HG03342 (cell line): ENCODE measurements around the gene EMX2.
"Not testable (repeated sequence)": the region's sequence is repeated elsewhere in the genome, so short reads cannot be mapped to it uniquely, and the experiment has no call there.

Source experiments
- ATAC-seq: cut with Tn5 transposase; IDR thresholded peaks from one replicate; pipeline ENCODE4 v1.9.1; 2021; ENCODE audit warnings: mild to moderate bottlenecking, moderate library complexity; ENCODE audit not compliant: unreplicated experiment

EMX2 gene

DNA sequence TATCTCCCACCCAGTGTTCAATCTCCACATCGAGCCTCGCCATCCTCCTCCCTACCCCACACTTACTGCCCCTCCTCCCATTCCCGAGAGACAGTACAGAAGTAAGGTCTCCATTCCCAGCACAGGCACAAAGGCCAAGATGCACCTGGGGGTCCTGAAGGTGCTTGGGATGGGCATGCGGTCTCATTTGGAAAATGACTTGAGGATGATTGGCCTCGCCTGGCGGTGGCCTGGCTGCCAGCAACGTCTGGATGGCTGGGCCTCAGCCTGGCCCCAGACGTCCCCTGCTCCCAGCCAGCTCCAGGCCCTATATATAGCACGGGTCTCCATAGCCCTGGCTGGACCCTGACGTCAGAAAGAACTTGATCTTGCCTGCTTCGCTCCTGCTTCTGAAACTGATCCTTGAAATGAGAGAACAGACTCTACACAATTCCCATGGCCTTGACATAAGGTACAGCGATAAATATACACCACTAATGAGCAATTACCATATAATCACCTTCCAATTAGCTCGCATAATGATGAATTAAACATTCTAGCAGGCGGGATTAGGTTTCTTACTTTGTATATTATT is 11.8 kb downstream of the EMX2 start:
- ATAC-seq: no peak

- ATAC-seq: no peak
Observed at GRCh38 chr10:117555017-117555416, 12.5 kb downstream of the EMX2 start.

DNA sequence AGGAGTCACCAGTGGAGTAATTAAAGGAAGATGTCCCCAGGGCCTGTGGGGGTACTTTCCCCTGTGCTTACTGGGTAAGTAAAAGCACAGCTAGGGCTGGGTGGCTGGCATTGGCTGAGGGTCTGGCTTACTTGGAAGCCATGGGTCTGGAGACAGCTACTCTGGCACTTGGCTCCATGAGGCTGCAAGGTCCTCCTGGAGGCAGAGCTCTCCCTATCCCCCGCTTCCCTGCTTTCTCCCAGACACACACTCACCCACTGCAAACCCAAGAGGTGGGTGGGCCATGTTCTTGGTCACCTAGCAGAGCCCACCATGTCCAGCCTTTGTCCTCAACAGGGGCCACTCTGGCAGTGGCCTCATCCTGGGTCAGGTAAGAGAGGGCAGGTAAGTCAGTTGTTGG is 13.3 kb downstream of the EMX2 start:
- no peak for ATAC-seq

- ATAC-seq: no peak
Observed at GRCh38 chr10:117556356-117556755, 13.8 kb downstream of the EMX2 start.

DNA sequence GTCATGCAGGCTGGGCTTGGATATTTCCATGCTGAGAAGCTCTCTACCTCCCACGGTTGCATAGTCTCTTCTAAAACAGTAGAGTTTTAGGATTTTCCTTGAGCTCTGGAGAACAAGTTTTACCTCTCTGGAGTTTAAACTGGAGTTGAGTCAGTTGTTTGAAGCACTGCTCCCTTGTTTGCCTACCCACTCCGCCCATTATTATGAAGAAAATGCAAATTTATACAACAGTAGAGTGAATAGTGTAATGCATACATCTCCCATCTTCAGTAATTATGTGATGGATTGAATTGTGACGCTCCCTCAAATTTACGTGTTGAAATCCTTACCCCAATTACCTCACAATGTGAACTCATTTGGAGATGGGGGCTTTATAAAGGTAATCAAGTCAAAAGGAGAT is 17.2 kb downstream of the EMX2 start:
- no peak for ATAC-seq

- no peak for ATAC-seq
Observed at GRCh38 chr10:117560942-117561341, 18.4 kb downstream of the EMX2 start.

DNA sequence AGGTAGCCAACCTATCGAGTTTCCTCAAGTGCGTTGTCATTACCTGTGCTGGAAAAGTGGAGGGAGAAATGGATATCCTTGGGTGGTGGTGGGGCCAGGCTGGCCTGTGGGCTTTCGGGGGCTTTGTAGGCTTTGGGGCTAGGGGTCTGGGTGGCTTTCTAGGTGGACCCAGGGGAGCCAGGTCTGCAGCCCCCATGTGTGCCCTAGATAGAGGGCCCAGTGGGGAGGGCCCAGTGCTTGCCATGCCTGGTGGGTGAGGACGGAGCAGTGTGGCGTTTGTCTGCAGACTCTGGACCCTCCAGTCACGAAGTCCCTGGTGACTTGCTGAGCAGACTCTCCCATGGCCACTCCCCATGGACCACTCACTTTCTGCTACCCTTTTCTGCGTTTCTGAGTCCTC is 19.7 kb downstream of the EMX2 start:
- ATAC-seq: no peak

DNA sequence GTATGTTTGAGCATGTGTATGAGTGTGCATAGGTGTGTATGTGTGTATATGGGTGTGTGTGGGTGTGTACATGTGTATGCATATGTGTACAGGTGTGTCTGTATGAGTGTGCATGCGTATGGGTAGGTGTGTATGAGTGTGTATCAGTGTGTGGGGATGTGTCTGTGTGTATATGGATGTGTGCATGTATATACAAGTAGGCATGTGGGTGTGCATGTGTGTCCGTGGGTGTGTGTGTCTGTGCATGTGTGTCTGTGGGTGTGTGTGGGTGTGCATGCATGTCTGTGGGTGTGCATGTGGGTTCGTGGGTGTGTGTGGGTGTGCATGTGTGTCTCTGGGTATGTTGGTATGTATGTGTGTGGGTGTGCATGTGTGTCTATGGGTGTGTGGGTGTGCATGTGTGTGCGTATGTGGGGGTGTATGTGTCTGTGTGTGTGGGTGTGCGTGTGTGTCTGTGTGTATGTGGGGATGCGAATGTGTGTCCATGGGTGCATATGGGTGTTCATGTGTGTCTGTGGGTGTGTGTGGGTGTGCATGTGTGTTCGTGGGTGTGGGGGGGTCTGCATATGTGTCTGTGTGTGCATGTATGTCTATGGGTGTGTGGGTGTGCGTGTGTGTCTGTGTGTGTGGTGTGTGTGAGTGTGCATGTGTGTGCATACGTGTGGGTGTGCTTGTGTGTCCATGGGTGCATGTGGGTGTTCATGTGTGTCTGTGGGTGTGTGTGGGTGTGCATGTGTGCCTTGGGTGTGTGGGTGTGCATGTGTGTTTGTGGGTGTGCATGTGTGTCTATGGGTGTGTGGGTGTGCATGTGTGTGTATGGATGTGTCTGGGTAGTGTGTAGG is 20.6 kb downstream of the EMX2 start:
- no peak for ATAC-seq

DNA sequence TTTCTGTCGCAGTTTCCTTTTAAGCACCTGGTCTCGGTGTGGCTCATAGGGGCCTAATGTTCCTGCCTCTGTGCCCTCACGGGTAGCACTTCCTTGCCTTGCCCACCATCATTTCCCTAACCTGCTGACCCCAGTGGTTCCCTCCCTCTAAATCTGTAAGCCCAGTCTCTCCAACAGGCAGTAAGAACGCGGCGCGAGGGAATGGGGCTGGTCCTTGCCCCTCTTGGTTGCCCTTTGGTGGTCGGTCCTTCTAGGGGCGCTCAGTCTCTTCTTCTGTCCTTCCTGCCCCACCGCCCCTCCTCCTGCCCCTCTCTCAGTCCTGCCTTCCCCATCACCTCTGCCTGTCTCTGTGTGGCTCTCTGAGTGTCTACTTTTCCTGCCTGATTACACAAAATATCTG is 21.2 kb downstream of the EMX2 start:
- no peak for ATAC-seq

DNA sequence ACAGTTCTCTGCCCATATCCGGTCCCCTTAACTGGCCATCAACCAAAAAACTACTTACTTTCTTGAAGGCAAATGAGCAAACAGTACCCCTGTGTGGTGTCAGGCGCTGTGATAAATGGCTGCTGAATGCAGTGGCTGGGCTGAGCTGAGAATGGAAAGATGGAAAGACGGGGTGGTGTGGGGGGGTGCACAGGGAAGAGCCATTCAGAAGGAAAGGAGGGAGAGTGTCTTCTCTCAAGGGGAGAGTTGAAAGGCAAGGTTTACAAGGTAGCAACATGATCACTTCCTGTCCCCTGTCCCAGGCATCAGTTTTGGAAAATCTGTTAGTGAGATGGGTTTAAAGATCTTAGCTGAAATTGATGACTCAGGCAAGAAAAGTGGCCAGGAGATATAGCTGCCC is 22.5 kb downstream of the EMX2 start:
- no peak for ATAC-seq

DNA sequence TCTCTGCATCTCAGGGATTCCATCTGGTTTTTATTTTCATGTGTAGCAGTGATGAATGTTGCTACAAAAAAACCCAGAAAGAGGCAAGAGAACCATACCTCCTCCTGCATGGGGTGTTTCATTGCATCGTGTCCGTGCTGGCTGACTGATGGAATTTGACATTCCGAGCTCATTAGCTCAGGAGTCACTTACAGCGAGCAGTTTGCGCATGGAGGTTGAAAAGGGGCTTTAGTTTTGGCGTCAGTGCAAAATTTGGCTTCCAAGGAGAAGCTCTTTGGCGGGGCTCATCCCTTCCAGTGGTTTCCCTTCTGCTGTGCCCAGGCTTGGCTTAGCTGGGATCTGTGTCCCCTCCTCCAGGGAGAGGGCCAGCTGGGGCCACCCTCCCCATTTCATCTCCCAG is 25.8 kb downstream of the EMX2 start:
- ATAC-seq: no peak

- ATAC-seq: no peak
Observed at GRCh38 chr10:117569610-117570390, 27.3 kb downstream of the EMX2 start.

DNA sequence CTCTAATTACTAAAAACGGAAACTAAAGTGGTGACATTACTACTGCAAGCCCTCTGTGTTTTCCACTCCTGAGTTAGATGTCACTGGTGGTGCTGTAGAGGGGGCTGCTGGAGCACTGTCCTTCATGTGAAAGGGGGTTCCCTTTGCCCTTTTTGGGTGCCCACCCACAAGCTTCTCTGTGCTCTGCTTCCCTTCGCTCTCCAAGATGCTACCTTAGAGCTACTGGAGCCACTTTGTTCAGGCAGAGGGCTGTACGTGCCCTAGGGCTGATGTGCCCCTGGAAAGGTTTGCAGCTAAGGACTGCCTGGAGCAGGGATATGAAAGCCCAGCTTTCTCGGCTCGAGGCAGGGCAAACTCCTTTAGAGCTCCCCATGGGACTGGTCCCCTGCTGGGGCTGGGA is 28.3 kb downstream of the EMX2 start:
- ATAC-seq: no peak

DNA sequence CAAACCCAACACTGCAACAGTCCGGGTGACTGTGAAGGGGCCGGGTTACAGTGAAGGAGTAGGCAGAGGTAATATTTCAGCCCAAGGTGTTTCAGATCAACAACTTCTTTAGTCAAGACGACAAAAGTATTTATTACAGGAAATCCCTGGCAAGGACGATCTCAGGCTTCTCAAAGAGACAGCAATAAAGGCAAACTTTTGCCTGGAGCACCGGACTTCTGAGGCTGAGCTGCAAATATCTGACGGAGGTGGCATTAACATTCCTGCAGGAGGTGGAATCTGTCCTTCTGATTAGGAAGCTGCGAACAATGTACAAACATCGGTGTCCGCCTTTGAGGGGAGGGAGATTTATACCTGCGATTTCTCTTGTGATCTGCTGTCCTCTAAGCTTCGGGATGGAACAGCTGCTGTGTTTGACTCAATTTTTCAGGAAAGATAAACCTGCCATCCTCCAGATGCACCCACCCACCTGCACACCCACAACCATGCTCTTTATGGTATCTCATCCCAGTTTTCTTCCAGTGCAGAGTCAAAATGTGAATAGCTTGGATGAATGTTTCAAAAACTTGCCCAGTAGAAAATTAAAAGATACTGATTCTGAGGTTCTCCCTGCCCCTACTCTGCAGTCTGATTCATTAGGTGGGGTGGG is 32.1 kb downstream of the EMX2 start:
- no peak for ATAC-seq

GRCh38 chr10:117578490-117578889 is 35.9 kb downstream of the EMX2 start:
- ATAC-seq: no peak

DNA sequence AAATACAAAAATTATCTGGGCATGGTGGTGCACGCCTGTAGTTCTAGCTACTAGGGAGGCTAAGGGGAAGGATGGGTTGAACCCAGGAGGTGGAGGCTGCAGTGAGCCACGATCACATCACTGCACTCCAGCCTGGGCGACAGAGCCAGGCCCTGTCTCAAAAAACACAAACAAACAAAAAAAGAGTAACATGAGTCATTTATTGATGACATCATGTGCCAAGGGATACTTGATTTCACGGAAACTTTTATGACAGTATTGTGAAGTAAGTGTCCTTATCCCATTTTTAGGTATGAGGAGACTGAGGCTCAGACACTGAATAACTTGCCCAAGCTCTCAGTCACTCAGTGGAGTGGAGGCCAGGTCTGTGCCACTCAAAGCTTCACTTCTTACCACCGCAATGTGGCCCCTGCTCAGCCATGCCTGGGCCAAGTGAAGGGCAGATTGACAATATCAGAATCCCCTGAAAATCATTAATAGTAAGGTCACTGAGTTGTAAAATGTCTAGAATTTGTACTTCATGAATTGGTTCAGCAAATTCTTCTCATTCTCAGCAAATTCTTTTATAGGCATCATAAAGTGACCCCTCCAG is 36.5 kb downstream of the EMX2 start:
- ATAC-seq: no peak

DNA sequence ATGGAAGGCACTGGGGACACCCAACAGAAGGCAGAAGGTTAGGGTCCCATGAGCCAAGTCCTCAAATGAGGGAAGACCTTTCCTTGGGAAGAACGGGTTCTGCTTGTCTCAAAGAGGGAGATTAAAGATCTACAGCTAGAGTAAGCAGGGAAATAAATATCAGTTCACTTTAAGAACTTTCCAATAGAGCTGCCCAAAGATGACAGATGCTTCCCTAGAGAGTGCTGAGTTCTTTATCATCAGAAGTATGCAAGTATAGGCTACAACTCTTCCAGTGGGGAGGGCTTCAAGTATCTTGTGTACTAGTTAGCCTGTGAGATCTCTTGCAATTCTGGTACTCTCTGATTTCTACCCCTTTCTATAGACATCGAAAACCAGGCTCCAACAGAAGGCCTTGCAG is 39.4 kb downstream of the EMX2 start:
- ATAC-seq: no peak

DNA sequence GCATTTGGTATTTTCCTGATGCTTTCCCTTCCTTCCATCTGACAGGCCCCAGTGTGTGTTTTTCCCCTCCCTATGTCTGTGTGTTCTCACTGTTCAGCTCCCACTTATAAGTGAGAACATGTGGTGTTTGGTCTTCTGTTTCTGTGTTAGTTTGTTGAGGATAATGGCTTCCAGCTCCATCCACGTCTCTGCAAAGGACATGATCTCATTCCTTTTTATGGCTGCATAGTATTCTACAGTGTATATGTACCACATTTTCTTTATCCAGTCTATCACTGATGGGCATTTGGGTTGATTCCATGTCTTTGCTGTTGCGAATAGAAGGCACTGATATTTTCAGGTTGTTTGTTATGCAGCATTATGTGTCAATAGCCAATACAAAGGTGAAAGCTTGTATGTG is 42.3 kb downstream of the EMX2 start:
- ATAC-seq: not testable (repeated sequence)

DNA sequence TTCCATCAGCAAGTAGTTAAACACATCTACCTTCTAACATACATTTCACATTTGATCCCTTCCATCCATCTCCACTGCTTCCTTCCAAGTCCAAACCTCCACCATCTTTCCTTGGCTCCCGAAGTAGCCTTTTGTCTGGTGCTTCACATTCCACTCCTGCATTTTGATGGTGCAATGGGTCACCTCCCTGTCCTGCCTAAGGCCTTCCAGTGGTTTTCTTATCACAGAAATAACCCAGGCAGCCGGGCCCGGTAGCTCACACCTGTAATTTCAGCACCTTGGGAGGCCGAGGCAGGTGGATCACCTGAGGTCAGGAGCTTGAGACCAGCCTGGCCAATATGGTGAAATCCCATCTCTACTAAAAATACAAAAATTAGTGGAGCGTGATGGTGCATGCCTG is 44.5 kb downstream of the EMX2 start:
- no peak for ATAC-seq

- no peak for ATAC-seq
Observed at GRCh38 chr10:117590101-117590875, 47.7 kb downstream of the EMX2 start.
